T-helper 17 cell (primary cell): Measurements from ENCODE around the gene PRR23E. TPM values are rescaled to one million over a fixed set of nuclear protein-coding genes. Genes with fewer than 3 reads are reported as not detected.

Source experiments
- ATAC-seq: fragments of 150-1000 bp; cut with Tn5 transposase; 2 replicates; pipeline ENCODE4 v1.10.0; 2021; ENCODE audit warnings: mild to moderate bottlenecking, moderate library complexity
- DNase-seq, 3 donors: peaks; one replicate each; pipeline versions ENCODE4 v3.0.0 to v3.0.0-alpha.2; 2020 to 2021
- H3K9me3 ChIP-seq: one replicate; pipeline ENCODE4 v1.7.0; 2013; ENCODE audit warnings: low read length, mild to moderate bottlenecking; ENCODE audit not compliant: control insufficient read depth, poor library complexity, severe bottlenecking
- H3K27ac Mint-ChIP-seq: one replicate; pipeline ENCODE4 v1.8.0; 2022; ENCODE audit warnings: mild to moderate bottlenecking, moderate library complexity, mixed read lengths
- H3K27me3 Mint-ChIP-seq: one replicate; pipeline ENCODE4 v1.8.0; 2022; ENCODE audit warnings: mixed read lengths
- H3K36me3 Mint-ChIP-seq: one replicate; pipeline ENCODE4 v1.8.0; 2022; ENCODE audit warnings: low read depth, mixed read lengths
- H3K4me1 Mint-ChIP-seq: one replicate; pipeline ENCODE4 v1.8.0; 2022; ENCODE audit warnings: mild to moderate bottlenecking, mixed read lengths
- H3K4me3 Mint-ChIP-seq: one replicate; pipeline ENCODE4 v1.8.0; 2022; ENCODE audit warnings: mild to moderate bottlenecking, moderate library complexity, mixed read lengths
- total RNA-seq, 4 donors: library from RNA in 2 of 4; stranded (reverse) in 2 of 4; gene quantifications; one replicate each; pipeline ENCODE4 v1.2.3 and lab custom pipeline; 2022 to 2026

Gene PRR23E, protein sequence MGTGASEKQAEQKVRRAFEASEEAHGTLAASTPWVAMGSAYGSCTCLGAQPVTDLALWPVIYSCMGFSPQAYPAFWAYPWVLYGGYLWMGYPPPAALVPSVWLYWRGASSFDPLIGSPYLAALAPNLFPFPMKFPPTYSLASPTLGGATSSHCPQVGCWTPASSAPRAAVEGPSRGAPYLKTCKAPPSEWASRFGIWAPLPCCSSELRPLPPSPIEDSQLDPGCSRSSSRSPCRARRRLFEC
- total RNA-seq (not detected), total RNA-seq (lab: John Stamatoyannopoulos, UW) (0 reads per million in 2 donors)

DNA sequence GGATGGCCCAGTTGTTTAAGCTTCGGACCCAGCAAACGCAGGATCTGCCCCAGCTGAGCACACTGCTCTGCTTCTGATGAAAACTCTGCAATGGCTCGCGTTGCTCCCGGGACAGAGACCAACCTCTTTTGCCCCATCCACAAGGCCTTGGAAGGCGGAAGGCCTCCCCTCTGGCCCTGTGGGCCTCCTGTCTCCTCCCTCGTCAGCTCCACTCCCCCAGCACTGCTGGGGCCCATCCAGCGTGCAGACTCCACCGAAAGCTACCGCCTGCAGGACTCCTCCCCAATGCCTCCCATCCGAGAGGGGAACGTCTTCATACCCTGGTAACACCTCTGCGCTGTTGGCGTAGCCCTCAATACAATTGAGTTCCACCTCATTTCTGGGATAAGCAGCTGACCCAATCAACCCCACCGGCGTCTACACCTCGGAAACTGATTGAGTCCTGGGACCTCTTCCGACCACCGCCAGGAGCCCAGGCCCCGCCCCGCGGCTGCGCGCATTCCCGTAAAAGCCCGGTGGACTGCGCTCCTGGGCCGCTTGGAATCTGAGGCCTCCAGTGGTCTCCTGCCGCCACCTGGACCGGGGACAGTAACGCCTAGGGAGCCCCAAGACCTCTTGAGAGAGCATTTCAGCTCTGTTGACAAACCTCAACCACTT, at the start of gene PRR23E:
PRR23E (plus strand) TSS at position 556 of the 657 bp plus-strand sequence. CDS start 3,555 bp downstream, outside the sequence.
- no peaks in the 10 kb centered on the region for H3K4me1 Mint-ChIP-seq

DNA sequence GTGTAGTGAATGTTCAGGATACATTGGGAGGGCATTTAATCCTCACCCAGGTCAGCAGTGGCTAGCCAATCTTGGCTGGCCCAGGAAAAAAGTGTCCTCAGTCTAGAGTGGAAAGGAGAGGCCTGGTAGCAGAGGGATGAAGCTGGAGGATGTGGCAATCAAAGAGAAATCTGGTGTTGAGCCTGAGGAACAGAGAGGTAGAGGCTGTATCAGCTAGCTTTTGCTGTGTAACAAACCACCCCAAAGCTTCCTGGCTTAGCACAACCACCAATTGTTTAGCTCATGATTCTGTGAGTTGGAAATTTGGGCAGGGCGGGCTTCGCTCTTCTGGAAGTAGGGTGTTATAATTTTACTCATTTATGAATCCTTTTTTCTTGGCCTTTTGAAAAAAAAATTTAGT, 49.8 kb upstream of the PRR23E start:
- Mint-ChIP-seq H3K27me3 (peaks cover 17% of the 10 kb centered on the region), H3K36me3 (peaks cover 4% of the 10 kb centered on the region), H3K4me1 (no peaks in the 10 kb centered on the region), H3K27ac (no peak overlapping the region), H3K4me3 (no peak overlapping the region)
- ATAC-seq: no peak
- no peaks in the 10 kb centered on the region for H3K9me3 ChIP-seq
- DNase-seq: no peak

More for the DNA sequence above, at the start of gene PRR23E:
- DNase-seq: no peak
- ATAC-seq: no peak
- Mint-ChIP-seq H3K4me3 (no peak within 1 kb of the TSS), H3K27ac (no peak within 1 kb of the TSS), H3K27me3 (peaks cover 14% of the 10 kb centered on the region), H3K36me3 (no peaks in the 10 kb centered on the region)
- no peaks in the 10 kb centered on the region for H3K9me3 ChIP-seq

DNA sequence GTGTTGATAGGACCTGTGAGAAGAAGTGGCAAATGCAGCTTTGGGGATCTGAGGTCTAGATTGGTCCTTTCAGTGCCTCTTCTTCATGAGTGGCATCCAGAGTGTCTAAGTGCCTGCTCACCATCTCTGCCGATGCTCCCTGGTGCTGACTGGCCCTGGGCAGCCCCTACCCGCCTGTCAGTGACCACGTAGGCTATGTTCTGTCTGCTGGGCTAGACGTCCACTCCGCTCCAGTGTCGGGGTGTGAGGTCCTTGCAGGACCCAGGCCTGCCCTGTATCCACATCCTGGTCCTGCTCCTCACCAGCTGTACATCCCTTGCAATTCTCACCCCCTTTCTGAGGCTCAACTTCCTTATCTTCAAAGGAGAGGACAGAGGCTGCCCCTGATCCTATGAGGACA, 48.3 kb upstream of the PRR23E start:
- H3K9me3 ChIP-seq: no peaks in the 10 kb centered on the region
- no peak for ATAC-seq
- Mint-ChIP-seq H3K4me3 (no peak overlapping the region), H3K4me1 (no peaks in the 10 kb centered on the region), H3K27ac (no peak overlapping the region), H3K27me3 (peaks cover 14% of the 10 kb centered on the region), H3K36me3 (peaks cover 2% of the 10 kb centered on the region)
- no peak for DNase-seq

DNA sequence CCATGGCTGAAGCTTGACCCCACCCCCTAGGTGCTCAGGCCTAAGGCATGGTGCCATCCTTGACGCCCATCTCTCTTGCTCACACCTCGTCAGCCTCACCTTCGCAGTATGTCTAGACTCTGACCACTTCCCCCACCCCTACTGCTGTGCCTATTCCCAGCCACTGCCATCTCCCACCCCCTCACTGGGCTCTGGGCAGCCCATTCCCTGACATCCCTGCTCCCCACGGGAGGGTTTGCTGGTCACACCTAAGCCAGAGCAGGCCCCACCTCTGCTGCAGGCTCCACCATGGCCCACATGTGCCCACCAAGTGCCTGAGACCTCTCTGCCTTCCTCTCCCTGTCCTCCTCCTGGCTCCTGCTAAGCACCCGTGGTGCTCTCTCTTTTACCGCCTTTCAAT, 47.7 kb upstream of the PRR23E start:
- H3K4me3 Mint-ChIP-seq: no peak overlapping the region
- no peaks in the 10 kb centered on the region for H3K9me3 ChIP-seq
- DNase-seq: no peak
- H3K4me1 Mint-ChIP-seq: no peaks in the 10 kb centered on the region
- no peak overlapping the region for H3K27ac Mint-ChIP-seq
- H3K36me3 Mint-ChIP-seq: peaks cover 2% of the 10 kb centered on the region
- ATAC-seq: no peak
- H3K27me3 Mint-ChIP-seq: peaks cover 11% of the 10 kb centered on the region

DNA sequence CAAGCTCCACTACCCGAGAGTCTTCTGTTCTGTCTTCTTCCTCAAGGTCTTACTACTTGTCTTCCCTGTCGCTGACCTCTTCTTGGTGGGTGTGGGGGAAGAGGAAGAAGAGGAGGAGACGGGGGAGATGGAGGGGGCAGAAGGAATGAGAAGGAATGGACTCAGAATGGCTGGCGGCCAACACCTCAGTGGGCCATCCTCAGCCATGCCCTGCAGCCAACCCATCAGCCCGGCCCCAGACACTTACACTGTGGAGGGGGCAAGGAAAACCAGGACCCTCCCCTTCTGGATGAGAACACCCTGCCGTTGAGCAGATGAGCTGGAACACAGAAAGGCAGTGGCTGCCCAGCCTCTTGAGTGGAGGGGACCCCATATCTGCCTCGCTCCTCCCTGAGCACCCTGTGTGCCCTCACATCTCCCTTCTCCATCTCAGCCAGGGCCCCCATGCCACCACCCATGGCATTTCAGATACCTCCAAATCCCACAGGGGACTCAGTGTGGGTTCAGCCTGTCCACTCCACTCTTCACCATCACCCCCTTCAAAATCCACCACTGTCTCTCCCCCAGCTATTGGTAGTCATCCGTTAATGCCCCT, 45.5 kb upstream of the PRR23E start:
- no peak overlapping the region for H3K4me3 Mint-ChIP-seq
- H3K4me1 Mint-ChIP-seq: no peaks in the 10 kb centered on the region
- peaks cover 11% of the 10 kb centered on the region for H3K27me3 Mint-ChIP-seq
- no peaks in the 10 kb centered on the region for H3K9me3 ChIP-seq
- ATAC-seq: no peak
- peaks cover 2% of the 10 kb centered on the region for H3K36me3 Mint-ChIP-seq
- no peak for DNase-seq
- no peak overlapping the region for H3K27ac Mint-ChIP-seq

DNA sequence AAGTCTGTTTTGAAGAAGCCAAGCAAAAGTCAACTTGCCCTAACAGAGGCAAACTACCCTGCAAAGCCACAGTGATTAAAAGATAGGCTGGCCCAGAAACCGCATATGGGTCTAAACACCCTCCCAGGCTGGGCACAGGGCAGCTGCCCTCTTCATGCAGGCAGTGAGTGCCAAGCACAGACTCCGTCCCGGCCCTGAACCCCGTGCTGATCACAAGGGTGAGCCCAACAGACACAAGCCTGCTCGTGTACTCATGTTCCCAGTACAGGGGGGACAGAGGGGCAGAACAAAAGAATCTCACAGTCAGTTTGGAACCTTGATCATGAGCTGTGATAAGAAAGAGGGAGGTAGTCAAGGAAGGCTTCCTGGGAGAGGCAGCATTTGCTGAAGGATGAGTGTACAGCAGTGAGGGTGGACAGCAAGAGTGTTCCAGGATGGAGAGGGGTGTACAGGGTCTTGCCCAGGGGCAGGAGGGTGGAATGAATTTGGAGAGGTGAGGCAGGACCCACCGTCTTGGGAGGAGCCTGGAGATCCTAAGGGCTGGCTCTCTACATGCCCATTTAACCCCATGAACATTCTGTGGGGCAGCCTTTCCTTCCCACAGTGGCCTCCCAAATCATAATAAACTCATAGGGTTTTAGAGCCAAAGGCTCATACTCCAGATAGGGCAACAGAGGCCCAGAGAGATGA, 43.2 kb upstream of the PRR23E start:
- H3K36me3 Mint-ChIP-seq: peaks cover 2% of the 10 kb centered on the region
- DNase-seq: no peak
- no peaks in the 10 kb centered on the region for H3K9me3 ChIP-seq
- H3K27ac Mint-ChIP-seq: no peak overlapping the region
- ATAC-seq: no peak
- H3K4me1 Mint-ChIP-seq: no peaks in the 10 kb centered on the region
- H3K4me3 Mint-ChIP-seq: no peak overlapping the region
- H3K27me3 Mint-ChIP-seq: peaks cover 11% of the 10 kb centered on the region

DNA sequence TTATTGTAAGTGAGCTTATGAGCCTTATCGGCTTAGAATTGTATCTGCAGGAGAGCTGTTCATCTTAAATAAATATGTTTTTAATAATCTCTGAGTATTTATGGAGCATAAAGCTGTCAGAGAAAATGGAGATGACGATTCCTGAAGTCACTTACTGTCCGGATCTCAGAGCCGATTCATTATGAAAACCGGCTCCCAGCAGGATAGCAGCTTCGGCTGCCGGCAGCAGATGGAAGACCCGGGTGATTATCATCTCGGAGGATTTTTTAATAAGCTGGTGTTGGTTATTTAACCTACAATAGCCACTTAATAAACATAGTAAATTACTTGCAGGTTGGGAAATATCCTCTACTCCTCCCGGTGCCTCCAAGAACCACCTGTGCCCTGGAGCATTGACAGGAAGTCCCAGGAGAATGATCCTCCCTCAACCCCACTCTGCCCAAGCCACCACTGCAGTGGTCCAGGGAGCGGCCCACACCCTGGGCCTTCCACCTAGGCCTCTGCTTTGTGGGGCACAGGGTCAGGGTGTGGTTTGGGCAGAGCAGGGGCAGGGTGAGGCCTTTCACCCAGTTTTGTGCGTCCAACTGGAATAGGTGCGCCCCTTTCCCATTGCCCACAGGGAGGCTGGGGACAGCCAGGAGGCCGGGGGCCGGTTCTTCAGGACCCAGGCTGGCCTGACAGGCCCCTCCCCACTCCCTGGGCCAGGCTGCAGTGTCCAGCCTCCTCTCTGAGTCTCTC, 42.2 kb upstream of the PRR23E start:
- ATAC-seq (no peak), DNase-seq (no peak)
- no peak overlapping the region for H3K27ac Mint-ChIP-seq
- H3K36me3 Mint-ChIP-seq: no peaks in the 10 kb centered on the region
- no peak overlapping the region for H3K4me3 Mint-ChIP-seq
- peaks cover 11% of the 10 kb centered on the region for H3K27me3 Mint-ChIP-seq
- H3K9me3 ChIP-seq: no peaks in the 10 kb centered on the region
- H3K4me1 Mint-ChIP-seq: no peaks in the 10 kb centered on the region

DNA sequence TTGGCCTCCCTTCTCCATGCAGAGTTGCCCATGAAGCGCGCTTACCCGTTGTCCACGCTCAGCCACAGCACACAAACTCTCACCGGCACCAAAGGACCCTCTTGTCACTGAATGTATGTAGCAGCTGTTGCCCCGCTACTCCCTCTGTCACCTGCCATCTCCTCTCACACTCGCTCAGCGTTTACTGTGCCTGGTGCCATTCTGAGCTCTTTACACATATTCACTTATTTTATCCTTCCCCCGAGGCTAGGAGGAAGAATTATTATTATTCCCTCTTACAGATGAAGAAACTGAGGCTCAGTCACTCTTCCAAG, 41.7 kb upstream of the PRR23E start:
- ATAC-seq: no peak
- H3K27me3 Mint-ChIP-seq: peaks cover 11% of the 10 kb centered on the region
- no peaks in the 10 kb centered on the region for H3K9me3 ChIP-seq
- DNase-seq: no peak
- no peaks in the 10 kb centered on the region for H3K36me3 Mint-ChIP-seq
- H3K4me3 Mint-ChIP-seq: no peak overlapping the region
- H3K27ac Mint-ChIP-seq: no peak overlapping the region
- no peaks in the 10 kb centered on the region for H3K4me1 Mint-ChIP-seq

DNA sequence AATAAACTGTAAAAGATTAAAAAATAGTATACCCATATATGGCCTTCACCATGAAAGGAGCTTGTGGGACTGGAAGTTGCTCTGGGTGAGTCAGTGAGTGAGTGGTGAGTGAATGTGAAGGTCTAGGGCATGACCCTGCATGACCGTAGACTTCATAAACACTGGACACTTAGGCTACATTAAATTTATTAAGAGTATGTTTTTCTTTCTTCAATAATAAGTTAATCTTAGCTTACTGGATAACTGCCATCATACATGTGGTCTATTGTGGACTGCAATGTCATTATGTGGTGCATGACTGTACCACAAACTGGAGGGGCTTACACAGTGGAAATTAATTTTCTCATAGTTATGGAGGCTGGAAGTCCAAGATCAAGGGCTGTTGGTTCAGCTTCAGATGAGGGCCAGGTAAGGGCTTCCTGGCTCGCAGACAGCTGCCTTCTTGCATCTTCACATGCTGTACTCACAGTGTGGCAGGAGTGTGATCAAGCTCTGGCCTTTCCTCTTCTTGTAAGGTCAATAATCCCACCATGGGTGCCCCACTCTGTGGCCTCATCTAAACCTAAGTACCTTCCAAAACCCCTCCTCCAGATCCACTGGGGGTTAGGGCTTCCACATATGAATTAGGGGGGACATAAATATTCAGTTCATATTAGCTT, 40.8 kb upstream of the PRR23E start:
- Mint-ChIP-seq H3K4me3 (no peak overlapping the region), H3K27me3 (peaks cover 11% of the 10 kb centered on the region), H3K4me1 (no peaks in the 10 kb centered on the region), H3K36me3 (no peaks in the 10 kb centered on the region), H3K27ac (no peak overlapping the region)
- no peak for DNase-seq
- no peaks in the 10 kb centered on the region for H3K9me3 ChIP-seq
- no peak for ATAC-seq

DNA sequence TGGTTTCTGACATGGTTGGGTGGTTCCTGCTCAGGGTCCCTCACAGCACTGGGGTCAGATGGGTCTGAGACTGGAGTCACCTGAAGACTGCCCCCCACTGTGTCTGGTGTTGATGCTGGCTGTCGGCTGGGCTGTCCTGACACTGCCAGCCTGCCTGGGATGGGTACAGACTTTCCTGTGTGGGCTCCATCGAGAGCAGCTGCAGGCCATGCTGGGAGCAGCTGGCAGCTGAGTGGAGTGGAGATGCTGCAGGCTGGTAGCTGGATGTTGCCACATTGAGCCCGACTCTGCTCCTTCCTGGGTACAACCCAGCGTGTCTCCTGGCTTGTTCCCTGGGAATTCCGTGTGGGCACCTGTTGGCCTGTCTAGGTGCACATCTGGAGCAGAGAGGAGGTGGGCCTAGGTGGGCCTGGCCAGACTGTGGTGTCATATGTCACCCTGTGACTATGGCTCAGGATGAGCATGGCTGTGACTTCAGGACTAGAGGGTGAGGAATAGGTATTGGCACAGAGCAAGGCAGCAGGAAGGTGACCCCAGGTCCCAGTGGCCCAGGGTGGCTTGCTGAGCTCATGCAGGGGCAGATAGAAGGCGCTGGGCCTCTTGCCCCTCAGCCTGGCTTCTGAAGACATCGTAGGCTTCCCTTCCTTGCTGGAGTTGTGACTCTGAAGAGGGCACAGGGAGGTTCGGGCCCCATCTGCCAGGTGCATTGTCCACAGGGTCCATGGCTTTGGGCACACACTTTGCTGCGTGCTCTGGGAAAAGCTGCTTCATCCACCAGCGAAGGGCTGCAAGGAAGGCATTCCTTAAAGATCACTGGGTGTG, 40.0 kb upstream of the PRR23E start:
- H3K4me3 Mint-ChIP-seq: no peak overlapping the region
- DNase-seq (no peak), ATAC-seq (no peak)
- no peaks in the 10 kb centered on the region for H3K36me3 Mint-ChIP-seq
- H3K27ac Mint-ChIP-seq: no peak overlapping the region
- H3K4me1 Mint-ChIP-seq: no peaks in the 10 kb centered on the region
- H3K27me3 Mint-ChIP-seq: peaks cover 11% of the 10 kb centered on the region
- H3K9me3 ChIP-seq: no peaks in the 10 kb centered on the region

DNA sequence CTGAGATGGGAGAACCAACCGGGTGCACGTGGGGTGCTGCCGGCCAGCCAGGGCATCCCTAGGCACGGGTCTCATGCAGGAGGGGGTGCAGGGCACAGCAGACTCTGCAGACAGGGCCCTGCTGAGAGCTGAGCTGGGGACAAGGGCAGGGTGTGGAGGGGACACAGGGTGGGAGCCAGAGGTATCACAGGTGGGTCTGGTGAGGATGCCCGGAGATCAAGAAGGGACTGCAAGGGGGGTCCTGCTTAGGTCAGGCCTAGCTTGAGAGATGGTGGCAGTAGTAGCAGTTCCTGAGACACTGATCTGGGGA, 39.5 kb upstream of the PRR23E start:
- Mint-ChIP-seq H3K4me1 (no peaks in the 10 kb centered on the region), H3K4me3 (no peak overlapping the region), H3K36me3 (no peaks in the 10 kb centered on the region), H3K27me3 (peaks cover 11% of the 10 kb centered on the region), H3K27ac (no peak overlapping the region)
- ATAC-seq: no peak
- DNase-seq: no peak
- H3K9me3 ChIP-seq: no peaks in the 10 kb centered on the region

DNA sequence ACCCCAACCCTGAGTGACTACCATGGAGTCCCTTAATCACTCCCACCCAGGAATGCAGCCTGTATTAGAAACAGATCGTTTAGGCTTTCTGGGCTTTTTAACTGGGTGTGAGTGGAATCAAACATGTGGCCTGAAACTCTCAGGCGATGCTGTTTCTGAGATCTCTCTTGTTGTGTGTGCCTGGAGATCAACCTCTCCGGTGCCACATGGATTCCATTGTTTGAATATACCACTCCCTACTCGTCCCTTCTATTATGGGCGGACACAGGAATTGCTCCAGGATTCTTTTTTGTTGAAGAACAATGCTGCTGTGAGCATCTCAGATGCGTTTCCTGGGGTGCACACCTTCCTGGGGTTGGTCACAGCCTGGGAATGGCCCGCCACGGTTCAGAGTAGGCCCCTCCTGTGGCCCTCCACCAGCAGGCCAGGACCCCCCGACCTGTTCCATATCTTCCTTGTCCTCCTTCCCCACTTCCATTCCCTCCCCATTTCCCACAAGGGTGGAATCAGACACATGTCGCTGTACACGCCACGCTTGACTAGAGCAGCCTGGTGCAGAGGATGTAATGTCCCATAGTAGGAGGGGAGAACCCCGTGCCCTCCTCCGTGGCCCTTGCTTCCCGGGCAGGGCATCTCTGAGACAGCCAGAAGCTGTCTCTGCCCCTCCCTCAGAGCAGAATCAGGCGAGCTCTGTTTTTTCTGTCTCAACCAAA, 36.4 kb upstream of the PRR23E start:
- H3K9me3 ChIP-seq: no peaks in the 10 kb centered on the region
- Mint-ChIP-seq H3K4me1 (no peaks in the 10 kb centered on the region), H3K27ac (no peak overlapping the region), H3K36me3 (no peaks in the 10 kb centered on the region), H3K4me3 (no peak overlapping the region), H3K27me3 (no peaks in the 10 kb centered on the region)
- ATAC-seq (no peak), DNase-seq (no peak)
